ENCODE data around the gene UPF1.
A peak's percentile ranks its signal among the peaks of the same experiment; 100 is the strongest.

The UPF1 gene

DNA sequence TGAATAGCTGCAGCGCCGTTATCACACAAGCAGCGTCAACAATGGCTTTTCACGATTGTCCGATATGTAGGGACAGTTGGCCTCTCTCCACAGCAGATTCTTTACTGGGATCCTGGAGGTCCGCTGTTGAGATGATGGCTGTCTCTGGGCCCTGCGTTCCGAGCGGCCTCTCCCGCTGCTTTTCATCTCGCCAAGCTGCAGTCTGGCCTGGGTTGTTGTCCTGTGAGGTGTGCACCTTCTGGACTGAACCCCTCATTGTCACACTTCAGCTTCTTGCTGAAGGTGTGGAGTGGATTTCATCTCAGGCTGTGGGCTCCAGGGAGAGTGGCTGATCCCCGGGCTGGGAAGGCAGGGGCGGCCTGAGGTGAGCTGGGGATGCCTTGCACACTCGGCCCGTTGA is 9.6 kb downstream of the UPF1 start:
- no peak for DNase-seq

DNA sequence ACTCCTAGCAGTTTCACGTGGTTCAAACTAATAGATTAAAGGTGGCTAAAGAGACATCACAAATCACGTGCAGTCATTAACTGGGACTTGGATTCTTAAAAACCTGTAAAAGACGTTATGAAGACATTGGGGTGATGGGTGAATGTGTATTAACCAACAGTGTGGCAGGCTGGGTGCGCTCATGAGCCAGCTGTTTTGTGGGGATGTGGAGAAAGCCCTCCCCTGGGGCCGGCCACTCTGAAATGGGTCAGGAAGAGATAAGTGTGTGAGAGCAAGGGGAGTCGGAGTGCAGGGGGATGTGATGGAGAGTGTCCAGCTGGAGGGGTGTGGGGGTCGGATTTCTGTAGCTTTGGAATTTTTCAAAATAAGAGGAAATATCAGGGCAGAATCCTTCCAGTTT is 10.4 kb downstream of the UPF1 start:
- DNase-seq: no peak

DNA sequence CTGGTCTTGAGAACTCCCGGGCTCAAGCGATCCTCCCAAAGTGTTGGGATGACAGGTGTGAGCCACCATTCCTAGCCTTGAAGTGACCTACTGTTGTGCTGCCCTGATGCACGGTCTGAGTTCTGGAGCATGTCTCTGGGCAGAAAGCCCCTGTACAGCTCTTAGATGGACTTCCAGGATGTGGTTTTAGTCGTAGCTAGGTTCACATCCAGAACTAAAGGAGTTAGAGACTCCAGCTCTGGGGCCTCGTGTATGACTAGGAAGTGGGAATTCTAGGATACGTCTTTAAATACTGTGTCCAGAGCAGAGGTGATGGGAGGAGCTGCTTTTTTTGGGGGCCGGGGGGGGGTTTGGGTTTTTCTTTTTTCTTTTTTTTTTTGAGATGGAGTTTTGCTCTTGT is 12.2 kb downstream of the UPF1 start:
- DNase-seq: no peak

DNA sequence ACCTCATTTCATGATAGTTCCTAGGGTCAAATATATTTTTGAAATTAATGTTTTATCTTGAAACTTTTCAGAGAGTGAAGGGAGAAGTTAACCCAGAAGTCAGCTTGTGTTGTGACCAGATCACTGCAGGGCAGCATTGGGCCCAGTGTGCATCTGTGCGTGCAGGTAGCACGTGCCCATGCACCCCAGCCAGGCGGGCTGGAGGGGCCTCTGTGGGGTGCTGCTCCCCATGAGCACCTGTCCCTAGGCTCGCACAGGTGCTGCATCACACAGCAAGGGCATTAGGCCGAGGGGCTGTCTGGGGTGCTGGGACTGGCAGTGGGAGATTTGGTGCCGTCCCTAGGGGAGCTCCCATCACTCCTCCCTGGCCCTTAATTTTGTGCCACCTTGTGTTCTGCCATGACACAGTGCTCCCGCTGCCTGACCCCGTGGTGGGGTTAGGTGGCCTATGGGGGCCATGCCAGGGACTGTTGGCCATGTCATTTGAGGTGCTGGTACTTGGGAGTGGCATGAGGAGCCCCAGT is 13.1 kb downstream of the UPF1 start:
- DNase-seq: no peak

DNA sequence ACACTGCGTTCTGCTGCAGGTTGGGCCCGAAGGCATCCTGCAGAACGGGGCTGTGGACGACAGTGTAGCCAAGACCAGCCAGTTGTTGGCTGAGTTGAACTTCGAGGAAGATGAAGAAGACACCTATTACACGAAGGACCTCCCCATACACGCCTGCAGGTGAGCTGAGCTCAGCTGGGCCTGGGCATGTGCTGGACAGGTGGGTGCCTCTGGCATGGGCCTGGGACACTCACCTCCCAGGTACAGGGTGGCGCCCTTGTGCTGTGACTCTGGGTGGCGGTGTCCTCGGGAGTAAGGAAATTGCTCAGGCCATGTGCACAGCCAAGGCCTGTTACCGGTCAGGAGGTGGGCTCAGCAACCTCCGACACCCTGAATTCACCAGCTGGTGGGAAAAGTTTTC is 14.2 kb downstream of the UPF1 start:
- DNase-seq: no peak

DNA sequence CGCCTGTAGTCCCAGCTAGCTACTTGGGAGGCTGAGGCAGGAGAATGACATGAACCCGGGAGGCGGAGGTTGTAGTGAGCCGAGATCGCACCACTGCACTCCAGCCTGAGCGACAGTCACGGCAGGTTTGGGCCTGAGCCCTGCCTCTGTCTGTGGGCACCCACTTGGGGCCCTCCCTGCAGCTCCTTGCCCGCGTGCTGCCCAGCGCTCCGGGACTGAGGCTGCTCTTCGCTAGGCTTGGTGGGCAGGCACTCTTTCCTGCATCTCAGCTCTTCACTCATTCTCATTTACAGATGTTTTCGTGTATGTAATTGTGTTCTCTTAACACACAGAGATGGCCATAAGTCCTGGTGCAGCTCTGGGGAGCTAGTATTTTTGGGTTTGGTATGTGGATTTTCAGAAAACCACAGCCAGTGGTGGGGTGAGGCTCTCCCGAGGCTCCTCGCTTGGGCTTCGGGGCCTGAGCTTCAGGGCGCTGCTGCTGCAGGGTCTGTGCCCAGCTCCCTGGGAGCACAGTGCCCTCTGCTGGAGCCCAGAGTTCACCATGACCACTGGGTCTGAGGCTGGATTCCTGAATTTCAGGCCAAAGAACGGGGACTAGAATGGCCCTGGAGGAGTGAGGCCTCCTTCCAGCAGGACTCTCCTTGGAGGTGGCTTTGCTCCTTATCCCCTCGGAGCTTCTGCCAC is 15.2 kb downstream of the UPF1 start:
- DNase-seq: peak; percentile 87

DNA sequence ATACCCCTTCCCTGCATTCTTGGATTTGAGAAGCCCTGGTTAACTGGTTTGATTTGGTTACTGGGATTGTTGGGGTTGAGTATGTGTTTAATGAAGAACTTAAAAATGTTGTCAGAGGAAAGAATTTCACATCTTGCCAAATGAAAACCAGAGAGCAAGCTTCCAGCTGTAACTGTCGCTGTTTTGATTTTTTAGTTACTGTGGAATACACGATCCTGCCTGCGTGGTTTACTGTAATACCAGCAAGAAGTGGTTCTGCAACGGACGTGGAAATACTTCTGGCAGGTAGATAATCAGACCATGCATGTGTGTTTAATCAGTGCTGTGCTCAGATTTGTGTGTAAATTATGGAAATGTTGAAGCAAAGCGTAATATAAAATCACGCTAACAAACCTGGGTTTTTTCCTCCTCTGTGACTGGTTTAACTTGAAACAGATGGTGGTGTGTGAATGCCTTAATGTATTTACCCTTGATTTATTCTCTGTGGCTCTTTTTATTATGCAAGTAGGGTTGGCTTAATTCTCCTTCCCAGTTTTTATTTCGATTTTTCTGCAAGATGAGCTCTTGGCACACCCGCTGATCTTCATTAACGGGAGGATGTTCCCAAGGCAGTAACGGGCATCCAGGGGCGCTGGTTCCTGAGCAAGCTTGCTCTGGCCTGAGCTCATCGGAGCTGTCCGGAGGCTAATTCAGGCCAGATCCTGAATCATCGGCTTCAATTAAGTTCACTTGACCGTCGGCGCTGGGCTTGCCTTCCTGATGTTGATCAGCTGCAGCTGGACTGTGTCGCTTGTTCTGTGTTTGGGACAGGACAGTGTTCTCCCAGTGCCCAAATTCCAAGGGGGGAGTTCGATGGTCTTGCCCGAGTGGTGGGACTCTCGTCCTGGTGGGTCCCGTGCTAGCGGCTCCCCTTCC is 16.0 kb downstream of the UPF1 start:
- no peak for DNase-seq

DNA sequence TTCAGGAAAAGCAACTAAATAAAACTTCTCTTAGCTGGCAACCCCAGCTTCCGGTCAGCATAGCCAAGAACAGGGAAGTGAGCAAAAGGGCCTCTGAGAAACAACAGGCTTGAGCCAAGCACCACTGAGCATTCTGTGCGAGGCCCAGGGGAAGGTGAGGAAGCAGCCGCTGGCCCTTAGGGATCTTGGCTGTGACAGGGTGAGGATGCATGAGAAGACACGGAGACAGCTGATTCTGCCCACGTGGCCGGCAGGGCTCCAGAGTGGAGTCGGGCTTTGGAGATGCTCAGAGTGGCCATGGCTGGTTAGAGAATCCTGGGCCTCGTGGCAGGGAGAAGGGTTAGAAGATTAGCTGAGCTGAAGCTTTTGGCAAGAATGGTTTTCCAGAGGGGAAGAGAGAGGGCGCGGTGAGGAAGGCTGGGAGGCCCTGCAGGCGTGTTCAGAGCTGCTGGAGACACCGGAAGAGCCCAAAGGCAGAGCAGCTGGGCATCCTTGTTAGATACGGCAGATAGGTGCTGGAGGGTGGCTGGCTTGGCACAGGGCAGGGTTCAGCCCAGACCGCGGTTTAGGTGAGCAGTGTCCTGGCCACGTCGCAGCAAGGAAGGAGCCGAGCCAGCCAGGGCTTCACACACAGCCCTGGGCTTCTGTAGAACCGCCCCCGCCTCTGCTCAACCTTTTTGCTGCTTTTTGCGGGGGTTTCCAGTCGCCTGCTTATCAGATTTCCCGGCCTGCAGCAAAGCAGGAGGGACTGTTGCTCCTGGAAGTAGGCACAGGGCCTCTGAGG is 17.3 kb downstream of the UPF1 start:
- DNase-seq: peak; percentile 80

DNA sequence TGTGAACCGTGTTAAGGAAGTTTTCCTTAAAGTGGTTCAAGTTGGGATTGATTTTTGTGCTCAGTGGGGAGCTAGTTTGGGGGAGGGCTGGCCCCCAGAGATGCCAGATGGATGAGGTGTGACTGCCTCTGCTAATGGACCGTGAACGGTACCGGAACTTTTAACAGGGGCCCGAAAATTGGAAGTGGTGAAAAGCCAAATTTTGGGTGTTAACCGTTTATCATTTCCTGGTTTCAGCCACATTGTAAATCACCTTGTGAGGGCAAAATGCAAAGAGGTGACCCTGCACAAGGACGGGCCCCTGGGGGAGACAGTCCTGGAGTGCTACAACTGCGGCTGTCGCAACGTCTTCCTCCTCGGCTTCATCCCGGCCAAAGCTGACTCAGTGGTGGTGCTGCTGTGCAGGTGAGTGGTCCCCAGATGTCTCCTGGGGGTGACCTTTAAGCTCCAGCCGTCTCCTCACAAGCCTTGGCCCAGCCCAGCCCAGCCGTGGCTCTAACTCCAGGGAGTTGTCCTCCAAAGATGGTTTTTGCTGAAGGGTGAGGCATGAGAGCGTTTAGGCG is 18.2 kb downstream of the UPF1 start:
- DNase-seq: no peak

DNA sequence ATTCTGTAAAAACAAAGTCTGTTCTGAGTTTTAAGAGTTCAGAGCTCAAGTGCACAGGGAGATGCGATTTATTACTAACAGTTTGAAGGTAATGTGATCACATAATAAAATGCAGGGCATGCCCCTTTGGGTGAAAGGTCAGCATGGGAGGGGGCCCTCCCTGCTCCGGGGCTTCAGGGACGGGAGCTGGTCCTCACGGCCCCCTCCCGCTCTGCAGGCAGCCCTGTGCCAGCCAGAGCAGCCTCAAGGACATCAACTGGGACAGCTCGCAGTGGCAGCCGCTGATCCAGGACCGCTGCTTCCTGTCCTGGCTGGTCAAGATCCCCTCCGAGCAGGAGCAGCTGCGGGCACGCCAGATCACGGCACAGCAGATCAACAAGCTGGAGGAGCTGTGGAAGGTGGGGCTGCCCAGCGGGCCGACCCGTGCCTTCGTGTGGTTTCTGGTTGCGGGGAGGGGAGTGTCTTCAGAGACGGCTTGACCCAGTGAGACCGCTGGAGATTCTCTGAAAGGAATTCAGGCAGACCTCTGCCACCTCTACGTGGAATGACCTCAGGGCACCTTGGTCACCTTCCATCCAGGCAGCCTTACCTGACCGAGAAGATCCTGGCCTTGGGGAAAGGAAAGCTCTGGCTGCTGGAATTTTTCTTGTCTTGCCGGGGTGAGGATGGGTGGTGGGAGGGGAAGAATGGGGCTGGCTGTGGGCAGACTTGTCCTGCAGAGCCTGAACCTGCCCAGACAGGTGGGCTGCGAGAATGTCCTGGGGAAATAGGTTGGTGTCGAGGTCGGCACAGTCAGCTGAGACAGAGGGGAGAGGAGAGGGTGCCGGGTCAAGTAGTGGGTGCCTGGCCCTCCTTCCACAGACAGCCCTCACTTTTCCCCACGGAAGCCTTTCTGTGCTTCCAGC is 19.0 kb downstream of the UPF1 start:
- no peak for DNase-seq

DNA sequence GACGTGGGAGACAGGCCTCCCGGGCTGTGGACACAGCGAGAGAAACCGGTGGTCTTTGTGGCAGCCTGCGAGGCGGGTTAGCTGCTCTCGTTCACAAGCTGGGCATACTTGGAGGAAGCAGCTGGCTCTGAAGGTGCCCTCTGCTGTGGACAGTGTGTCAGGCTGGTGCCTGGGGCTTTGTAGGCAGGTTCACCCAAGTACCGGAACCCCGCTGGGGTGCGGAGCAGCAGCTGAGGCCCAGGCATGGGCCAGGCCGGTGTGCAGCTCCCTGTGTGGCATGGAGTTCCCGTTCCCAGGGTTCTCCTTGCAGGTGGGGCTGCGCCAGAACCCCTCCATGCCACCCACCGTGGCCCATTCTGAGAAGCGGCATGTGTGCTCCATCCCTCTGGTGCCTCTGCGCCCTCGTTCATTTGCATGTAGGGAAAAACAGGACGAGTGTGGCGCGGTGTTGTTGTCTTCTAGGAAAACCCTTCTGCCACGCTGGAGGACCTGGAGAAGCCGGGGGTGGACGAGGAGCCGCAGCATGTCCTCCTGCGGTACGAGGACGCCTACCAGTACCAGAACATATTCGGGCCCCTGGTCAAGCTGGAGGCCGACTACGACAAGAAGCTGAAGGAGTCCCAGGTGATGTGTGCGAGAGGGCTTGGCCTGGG is 20.0 kb downstream of the UPF1 start:
- DNase-seq: no peak

DNA sequence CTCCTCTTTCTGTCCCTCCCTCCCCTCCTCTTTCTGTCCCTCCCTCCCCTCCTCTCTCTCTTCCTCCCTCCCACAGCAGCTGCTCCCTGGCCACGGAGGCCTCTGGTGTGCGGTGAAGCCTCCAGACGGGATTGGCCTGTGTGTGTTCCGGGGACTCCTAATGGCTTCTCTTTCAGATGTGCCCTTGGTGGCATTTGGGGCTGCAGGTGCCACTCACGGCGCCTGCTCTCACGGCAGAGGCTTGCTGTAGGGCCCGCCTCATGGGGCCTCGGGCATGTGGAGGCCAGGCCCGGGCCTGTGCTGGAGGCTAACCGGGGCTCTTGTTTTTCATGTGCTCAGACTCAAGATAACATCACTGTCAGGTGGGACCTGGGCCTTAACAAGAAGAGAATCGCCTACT is 20.9 kb downstream of the UPF1 start:
- DNase-seq: no peak

DNA sequence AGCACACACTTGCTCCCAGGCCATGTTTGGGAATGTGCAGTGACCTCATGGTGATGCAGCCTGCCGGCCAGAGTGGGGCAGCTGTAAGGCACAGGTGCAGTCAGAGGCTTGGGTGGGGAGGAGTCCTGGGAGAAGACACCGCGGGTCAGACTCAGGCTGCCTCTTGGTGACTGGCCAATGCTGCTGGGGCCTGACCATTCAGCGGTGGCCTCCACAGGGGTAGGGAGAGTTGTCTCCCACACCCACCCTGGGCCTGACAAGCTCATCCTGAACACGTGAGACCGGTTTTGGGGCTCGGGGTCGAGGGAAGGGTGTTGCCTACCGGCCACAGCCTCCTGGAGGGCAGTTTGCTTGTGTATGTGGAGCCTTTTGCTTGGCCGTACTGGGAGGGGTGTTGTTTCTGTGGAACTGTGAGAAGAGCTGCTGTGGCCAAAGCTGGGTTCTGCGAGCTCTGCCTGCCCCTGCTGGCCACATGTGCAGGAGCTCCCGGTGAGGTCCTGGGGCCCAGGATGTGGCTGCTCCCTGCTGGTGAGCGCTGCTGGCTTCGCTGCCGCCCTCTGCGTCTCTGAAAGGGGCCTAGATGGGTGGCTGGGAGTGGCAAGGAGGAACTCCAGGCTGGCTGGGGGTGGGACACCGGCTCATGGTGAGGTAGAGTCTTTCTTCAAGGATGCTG is 22.1 kb downstream of the UPF1 start:
- no peak for DNase-seq

DNA sequence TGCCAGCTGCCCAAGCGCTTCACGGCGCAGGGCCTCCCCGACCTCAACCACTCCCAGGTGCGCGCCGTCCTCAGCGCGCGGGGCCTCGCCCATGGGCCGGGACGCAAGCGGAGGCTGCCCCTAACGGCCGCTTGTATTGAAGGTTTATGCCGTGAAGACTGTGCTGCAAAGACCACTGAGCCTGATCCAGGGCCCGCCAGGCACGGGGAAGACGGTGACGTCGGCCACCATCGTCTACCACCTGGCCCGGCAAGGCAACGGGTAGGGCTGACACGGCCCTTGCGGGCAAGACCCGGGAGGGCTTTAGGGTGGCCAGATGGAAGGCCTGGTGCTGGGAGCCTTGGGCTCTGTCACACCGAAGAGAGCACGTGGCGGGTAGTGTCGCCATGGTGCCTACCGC is 23.2 kb downstream of the UPF1 start:
- no peak for DNase-seq

DNA sequence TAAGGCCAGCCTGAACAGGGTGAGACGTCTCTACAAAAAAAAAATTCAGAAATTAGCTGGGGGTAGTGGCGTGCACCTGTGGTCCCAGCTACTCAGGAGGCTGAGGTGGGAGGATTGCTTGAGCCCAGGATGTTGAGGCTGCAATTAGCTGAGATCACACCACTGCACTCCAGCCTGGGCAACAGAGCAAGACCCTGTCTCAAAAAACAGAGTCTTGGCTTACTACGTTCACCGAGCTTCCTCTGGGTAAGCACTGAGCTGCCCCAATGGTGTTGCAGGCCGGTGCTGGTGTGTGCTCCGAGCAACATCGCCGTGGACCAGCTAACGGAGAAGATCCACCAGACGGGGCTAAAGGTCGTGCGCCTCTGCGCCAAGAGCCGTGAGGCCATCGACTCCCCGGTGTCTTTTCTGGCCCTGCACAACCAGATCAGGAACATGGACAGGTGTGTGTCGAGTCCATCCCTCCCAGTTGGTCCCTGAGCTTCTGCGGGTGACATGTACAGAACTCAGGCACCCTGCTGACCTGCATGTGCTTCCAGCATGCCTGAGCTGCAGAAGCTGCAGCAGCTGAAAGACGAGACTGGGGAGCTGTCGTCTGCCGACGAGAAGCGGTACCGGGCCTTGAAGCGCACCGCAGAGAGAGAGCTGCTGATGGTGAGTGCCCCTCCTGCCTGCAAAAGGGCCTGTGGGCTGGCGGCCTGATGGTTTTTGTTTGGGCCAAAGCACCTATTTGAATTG is 24.1 kb downstream of the UPF1 start:
- DNase-seq: no peak

DNA sequence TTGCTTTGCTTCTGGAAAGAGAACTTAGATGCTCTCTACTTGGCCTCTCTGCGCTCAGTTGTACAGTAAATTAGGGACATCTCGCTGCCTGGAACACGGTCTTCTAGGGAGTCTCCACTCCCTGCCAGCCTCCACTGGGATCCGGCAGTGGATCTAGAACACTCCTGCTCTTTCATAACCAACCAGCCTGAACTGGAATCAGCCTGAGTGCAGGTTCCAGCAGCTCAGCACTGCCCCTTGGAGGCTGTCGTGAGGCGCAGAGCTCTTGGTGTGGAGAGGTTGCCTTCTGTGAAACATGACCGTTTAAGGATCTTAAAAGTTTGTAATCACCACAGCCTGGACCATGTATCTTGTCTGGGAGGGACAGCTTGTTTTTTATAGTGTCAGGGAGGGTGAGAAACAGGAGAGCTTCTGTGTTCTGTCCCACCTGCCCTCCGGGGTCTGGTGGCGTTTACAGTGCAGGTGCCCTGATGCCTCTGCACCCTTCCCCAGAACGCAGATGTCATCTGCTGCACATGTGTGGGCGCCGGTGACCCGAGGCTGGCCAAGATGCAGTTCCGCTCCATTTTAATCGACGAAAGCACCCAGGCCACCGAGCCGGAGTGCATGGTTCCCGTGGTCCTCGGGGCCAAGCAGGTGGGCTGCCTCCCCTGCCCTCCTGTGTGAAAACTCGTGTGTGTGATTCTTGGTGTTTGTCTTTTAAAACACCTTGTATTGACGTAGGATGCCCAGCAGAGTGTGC is 24.8 kb downstream of the UPF1 start:
- DNase-seq: no peak

DNA sequence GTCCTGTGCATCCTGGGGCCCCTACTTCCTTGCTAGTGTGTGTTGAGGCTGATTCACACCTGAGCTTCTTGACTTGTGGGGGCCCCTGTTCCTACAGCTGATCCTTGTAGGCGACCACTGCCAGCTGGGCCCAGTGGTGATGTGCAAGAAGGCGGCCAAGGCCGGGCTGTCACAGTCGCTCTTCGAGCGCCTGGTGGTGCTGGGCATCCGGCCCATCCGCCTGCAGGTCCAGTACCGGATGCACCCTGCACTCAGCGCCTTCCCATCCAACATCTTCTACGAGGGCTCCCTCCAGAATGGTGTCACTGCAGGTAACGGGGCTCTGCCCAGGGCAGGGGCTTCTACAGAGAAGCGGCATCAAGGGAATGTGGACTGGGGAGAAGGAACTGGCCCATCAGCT is 25.5 kb downstream of the UPF1 start:
- no peak for DNase-seq

DNA sequence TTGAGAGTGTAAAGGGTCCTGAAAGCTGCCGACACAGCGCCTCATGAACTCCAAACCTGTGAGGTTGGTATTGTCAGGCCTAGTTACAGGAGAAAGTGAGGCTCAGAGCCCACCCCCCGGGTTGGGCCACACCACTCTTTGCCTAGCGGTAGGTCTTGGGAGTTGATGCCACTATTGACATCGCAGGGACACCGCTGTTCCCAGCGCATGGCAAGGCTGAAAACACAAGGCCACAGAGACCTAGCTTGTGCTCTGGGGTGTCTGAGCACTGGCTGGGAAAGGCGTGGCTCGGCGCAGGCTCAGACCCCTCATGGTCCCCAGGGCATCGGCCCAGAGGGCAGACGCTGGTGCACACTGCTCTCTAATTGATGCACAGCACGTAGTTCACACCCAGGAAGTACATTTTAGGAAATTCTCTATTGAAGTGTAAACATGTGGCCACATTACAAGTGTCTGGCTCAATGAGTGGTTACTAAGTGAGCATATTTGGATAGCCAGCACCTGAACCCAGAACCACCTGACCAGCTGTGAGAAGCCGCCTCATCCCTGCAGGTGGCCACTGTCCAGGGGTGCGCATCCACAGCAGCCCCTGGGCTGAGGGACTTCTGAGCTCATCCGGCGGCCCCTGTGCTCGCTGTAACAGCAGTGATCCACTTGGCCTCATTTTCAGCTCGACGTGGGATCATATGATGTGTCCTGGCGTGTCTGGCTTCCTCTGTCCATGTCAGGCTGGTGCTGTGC is 27.3 kb downstream of the UPF1 start:
- no peak for DNase-seq
